ENCODE measurements around the gene SLC25A14.
A peak's percentile ranks its signal among the peaks of the same experiment; 100 is the strongest.

DNA sequence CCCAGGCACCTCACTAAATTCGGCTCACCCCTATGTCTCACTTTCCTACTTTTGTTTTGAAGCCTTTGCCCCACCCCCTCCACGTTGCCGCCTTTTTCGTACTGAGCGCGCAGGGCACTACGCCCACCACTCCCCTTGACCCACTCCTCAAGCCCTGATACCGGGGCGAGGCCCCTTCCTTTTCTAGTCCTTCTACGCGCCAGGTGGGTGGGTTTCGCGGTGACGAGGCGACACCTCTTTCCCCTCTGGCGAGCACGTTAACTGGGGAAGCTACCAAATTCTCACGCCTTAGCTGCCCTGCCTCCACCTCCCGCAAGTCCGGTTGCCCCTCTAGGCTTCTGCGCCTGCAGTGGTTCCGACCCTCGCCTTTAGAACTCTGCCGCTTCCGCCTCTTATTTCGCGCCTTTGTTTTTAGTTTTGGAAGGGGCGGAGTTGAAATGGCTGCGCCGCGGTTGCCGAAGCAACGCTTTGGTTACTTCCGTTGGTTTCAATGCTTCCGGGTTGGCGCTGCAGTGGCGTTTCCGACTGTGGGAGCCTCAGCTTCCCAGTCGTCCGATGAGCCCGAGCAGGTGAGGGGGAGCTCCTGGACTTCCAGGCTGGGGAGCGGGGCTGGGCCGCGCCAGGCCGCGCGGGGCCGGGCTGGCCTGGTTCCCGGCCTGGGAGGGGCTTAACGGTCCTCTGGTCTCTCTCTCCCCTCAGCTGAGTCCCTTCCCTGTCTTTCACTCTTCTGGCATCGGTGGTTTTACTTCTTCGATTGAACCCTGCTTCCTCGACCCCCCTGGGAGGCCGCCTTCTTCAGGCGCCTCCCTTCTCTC lies at the start of gene SLC25A14:
- TF ChIP-seq, protein P1, sequence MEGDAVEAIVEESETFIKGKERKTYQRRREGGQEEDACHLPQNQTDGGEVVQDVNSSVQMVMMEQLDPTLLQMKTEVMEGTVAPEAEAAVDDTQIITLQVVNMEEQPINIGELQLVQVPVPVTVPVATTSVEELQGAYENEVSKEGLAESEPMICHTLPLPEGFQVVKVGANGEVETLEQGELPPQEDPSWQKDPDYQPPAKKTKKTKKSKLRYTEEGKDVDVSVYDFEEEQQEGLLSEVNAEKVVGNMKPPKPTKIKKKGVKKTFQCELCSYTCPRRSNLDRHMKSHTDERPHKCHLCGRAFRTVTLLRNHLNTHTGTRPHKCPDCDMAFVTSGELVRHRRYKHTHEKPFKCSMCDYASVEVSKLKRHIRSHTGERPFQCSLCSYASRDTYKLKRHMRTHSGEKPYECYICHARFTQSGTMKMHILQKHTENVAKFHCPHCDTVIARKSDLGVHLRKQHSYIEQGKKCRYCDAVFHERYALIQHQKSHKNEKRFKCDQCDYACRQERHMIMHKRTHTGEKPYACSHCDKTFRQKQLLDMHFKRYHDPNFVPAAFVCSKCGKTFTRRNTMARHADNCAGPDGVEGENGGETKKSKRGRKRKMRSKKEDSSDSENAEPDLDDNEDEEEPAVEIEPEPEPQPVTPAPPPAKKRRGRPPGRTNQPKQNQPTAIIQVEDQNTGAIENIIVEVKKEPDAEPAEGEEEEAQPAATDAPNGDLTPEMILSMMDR (IDR thresholded peaks at IDR 0.05), result no peak
- TF ChIP-seq POLR2A (IDR thresholded peaks at IDR 0.05), result peak in 1 of 4 donors; percentile 56
- TF ChIP-seq POLR2AphosphoS5 (IDR thresholded peaks at IDR 0.05), result peak; percentile 44 to 45
